Activated CD4-positive, alpha-beta T cell treated with anti-CD3 and anti-CD28 coated beads for 48 hours (primary cell): ENCODE measurements around the gene AKT1.

Source experiments
- DNase-seq: peaks from one replicate; pipeline ENCODE4 v3.0.0-alpha.2; 2020

AKT1 gene

GRCh38 chr14:104751539-104752422 is 43.8 kb downstream of the AKT1 start:
- no peak for DNase-seq

GRCh38 chr14:104750753-104751057 is 44.8 kb downstream of the AKT1 start:
- DNase-seq = peak; percentile 60

GRCh38 chr14:104750056-104750752 is 45.3 kb downstream of the AKT1 start:
- DNase-seq = no peak

- DNase-seq = no peak
These were observed 46.4 kb downstream of the AKT1 start for GRCh38 chr14:104749111-104749649.

GRCh38 chr14:104747876-104748275 is 47.7 kb downstream of the AKT1 start:
- no peak for DNase-seq

- no peak for DNase-seq
These were observed 48.5 kb downstream of the AKT1 start for GRCh38 chr14:104746934-104747481.

- DNase-seq = peak; percentile 32
These were observed 49.4 kb downstream of the AKT1 start for GRCh38 chr14:104746071-104746545.

- no peak for DNase-seq
These were observed 50.1 kb downstream of the AKT1 start for GRCh38 chr14:104745431-104745830.

- no peak for DNase-seq
These were observed 51.1 kb downstream of the AKT1 start for GRCh38 chr14:104744484-104744883.

GRCh38 chr14:104743461-104744380 is 51.8 kb downstream of the AKT1 start:
- no peak for DNase-seq

- no peak for DNase-seq
These were observed 52.7 kb downstream of the AKT1 start for GRCh38 chr14:104742586-104743455.

GRCh38 chr14:104741803-104742251 is 53.7 kb downstream of the AKT1 start:
- no peak for DNase-seq

GRCh38 chr14:104741108-104741802 is 54.3 kb downstream of the AKT1 start:
- DNase-seq = no peak

- DNase-seq = no peak
These were observed 55.7 kb downstream of the AKT1 start for GRCh38 chr14:104739546-104740516.

- DNase-seq = no peak
These were observed 56.5 kb downstream of the AKT1 start for GRCh38 chr14:104739026-104739425.

GRCh38 chr14:104738375-104739019 is 57.1 kb downstream of the AKT1 start:
- no peak for DNase-seq

- no peak for DNase-seq
These were observed 59.5 kb downstream of the AKT1 start for GRCh38 chr14:104735830-104736642.
